HFF-Myc (cell line): ENCODE results near the gene GBGT1.

ENCODE experiments used
- DNase-seq: peaks from one replicate; pipeline ENCODE4 v3.0.0-alpha.2; 2011; ENCODE audit warnings: low read depth; ENCODE audit errors: extremely low read depth
- H3K4me3 ChIP-seq: replicated peaks from 2 replicates; pipeline ENCODE4 v1.5.1; 2011; ENCODE audit warnings: low read depth, mild to moderate bottlenecking, control low read depth, low read length
- CTCF ChIP-seq: IDR thresholded peaks from 2 replicates; pipeline ENCODE4 v1.5.1; 2012; ENCODE audit warnings: mild to moderate bottlenecking, low read depth, low read length, control low read depth; ENCODE audit errors: missing control alignments

The GBGT1 gene

DNA sequence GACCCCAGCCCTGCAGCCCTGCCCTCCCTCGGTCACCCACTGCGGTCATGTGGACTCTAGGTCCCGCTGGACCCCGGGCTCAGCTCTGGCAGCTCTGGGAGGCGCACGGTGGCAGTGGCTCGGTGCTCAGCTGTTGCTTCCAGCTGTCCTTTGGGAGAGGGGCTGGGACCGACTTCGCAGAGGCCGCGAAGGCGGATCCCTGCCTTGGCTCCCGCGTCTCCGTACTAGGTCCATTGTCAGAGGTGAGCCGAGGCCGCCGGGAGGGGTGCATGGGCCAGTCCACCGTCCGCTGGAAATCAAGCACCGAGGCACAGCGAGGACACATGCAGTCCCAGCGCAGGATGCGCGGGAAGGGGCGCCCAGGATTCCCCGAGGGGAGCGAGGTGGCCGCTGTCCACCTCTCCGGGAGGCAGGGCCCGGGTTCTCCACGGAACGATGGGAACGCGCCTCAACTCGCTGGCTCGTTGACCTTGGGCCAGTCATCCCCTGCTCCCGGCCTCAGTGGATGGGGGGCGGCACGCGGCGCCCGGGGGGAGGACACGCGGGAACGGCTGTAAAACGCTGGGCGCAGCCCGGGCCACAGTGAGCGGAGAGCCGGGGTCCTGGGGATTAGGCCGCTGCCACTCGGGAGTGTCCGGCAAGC, 732 bp downstream of the GBGT1 start:
- peak overlapping the region; percentile 81 for H3K4me3 ChIP-seq
- no peak for DNase-seq

GRCh38 chr9:133161547-133161950, 2.2 kb downstream of the GBGT1 start:
- no peak for DNase-seq
- TF ChIP-seq CTCF: no peak
- H3K4me3 ChIP-seq: peak overlapping the region; percentile 12; the same call in 1 of the 2 replicates

More for the DNA sequence above, 732 bp downstream of the GBGT1 start:
- no peak for TF ChIP-seq CTCF

DNA sequence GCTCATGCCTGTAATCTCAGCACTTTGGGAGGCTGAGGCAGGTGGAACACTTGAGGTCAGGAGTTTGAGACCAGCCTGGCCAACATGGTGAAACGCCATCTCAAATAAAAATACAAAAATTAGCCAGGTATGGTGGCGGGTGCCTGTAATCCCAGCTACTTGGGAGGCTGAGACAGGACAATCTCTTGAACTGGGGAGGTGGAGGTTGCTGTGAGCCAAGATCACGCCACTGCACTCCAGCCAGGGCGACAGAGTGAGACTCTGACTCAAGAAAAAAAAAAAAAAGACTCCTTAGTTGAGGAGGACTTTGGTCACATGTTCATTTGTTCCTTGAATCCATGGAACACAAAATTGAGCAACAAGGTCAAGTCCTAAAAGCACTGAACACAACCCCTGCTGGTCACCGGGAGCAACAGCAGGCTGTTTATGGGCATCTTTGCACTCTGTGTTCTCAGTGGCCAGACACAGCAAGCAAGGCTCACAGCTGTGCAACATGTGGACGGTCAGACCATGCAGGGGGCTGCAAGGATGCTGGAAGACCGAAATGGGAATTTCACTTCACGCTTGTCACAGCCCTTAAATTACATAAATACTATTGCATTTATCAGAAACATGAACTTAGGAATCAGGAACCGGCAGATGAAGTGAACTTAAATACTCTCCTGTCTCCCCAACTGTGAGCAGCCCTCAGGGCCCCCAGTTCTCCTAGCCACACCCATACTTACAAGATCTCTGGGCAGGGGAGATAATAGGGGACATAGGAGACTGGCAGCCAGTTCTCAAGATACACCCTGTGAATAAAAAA, 2.8 kb downstream of the GBGT1 start:
- H3K4me3 ChIP-seq: peak overlapping the region; percentile 12; the same call in 1 of the 2 replicates
- TF ChIP-seq CTCF: peak; percentile 84
- DNase-seq: peak; percentile 89

DNA sequence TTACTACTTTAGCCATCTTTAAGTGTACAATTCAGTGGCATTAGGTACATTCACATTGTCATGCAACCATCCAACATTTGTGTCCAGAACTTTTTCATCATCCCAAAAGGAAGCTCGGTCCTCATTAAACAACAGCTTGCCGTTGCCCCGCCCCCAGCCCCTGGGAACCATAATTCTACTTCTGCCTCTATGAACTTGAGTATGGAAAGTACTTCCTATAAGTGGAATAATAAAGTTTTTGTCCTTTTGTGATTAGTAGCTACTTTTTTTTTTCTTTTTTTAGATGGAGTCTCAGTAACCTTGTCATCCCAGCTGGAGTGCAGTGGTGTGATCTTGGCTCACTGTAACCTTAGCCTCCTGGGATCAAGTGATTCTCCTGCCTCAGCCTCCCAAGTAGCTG, 5.0 kb downstream of the GBGT1 start:
- TF ChIP-seq CTCF: no peak
- no peak for DNase-seq
- H3K4me3 ChIP-seq: no peak overlapping the region

- no peak for DNase-seq
- no peak overlapping the region for H3K4me3 ChIP-seq
- no peak for TF ChIP-seq CTCF
Measured at GRCh38 chr9:133155156-133155555, 8.6 kb downstream of the GBGT1 start.

DNA sequence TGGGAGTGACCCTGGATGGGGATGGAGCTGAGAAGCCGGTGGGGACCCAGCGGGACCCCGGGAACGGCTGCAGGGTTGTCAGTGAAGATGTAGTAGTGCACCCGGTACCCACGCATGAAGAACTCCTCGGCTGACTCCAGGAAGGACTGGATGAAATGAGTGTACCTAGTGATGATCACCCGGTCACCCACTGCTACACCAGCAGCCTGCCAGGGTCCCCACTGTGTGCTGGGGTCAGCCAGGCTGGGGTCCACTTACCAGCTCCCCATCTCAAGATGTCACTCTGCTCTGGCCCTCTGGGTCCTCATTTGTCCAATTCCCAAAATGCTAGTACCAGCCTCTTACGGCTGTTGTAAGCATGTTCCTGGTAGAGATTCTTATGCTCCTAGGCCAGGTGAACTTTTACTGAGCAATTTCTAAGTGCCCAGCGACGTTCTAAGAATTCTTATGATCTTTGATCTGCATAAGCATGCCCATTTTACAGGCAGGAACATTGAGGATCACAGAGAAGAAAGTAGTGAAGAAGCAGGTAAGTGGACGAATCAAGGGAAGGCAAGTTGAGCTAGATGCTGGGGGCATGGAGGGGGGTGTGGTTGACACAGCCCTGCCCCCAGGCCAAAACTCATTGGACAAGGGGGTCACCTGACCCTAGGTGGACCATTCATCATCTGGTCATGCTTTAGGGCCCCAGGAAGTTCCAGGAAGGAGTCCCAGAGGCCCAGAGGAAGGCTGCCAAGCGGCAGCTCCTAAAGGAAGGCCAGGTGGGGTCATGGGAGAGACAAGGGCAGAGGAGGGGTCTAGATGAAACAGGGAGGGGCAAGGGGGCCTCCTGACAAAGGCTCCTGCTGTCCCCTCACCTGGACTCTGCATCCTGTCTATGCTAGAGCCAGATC, 9.4 kb downstream of the GBGT1 start:
- no peak for DNase-seq
- no peak for TF ChIP-seq CTCF
- H3K4me3 ChIP-seq: no peak overlapping the region
